Epidermal melanocyte (primary cell): ENCODE results near the gene ANKRD11.

Experiments used
- DNase-seq: peaks from one replicate; pipeline ENCODE4 v3.0.0; 2011; ENCODE audit warnings: low spot score; ENCODE audit not compliant: insufficient read length

ANKRD11 gene

DNA sequence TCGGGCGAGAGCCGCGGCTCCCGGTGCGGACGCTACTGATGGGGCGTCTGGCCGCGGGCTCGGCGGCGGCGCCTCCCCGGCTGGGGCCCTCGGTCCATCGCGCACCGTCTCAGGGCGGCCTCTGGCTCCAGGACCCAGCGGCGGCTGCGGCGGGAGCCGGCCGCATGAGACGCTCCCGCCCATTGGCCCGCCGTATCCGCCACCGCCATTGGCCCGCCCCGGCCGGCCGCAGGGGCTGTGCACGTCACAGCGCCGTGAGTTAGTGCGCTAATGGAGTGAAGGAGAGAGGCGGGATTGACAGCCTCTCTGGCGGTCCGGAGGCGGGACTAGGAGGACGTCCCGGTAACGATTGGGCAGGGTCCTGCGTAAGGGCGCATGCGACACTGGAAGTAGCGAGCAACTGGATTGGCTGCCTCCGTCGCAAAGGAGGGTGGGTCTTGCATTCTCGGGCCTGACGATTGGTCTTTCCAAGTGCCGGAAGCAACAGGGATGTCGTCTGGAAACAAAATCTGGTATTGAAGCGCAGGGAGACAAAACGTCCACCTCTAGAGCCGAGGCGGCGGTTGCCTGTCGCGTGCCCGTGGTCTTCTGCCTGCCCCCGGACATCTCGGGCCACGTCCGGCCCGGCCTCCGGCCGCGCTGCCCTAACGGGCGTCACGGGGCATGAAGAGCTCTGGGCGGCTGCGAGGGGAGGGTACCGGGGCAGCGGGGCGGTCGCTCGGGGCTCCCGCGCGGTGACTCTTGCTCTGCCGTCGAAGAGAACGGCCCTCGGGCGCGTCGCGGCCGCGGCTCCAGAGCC, at the start of gene ANKRD11:
TSS of gene ANKRD11 (minus strand) at position 123 of the 799 bp plus-strand sequence. CDS start 173,542 bp downstream, outside the sequence.
- DNase-seq = peak; percentile 98

DNA sequence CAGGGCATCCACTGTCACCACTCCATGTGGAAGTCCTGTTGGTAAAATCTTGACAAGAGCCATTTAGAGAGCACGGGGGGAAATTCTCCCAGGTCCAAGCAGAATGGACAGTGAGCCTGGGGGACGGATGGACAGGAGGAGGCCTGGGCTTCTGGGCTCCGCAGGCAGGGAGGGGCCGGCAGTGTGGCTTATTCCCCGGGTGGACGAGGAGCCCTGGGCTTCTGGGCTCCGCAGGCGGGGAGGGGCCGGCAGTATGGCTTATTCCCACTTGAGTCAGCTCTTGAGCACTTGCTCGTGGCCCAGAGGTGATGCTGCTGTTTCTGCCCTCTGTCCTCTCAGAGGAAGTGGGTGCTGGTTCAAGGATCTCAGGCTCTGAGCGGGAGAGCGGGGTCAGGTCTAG, 47.9 kb upstream of the ANKRD11 start:
- DNase-seq = no peak

DNA sequence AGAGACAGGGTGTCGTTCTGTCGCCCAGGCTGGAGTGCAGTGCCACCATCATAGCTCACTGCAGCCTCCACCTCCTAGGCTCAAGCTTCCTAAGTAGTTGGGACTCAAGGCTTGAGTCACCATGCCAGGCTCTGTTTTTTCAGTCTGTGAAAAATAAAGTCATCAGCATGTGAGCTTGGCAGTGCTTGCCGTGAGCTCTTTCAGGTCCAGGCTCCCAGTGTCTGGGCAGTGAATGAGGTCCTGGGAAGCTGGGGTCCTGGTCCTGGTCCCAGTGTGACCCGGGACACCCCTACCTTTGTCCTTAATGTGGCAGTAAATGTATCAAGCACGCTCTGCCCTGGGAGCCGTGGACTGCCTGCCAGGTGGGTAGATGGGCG, 47.2 kb upstream of the ANKRD11 start:
- no peak for DNase-seq

DNA sequence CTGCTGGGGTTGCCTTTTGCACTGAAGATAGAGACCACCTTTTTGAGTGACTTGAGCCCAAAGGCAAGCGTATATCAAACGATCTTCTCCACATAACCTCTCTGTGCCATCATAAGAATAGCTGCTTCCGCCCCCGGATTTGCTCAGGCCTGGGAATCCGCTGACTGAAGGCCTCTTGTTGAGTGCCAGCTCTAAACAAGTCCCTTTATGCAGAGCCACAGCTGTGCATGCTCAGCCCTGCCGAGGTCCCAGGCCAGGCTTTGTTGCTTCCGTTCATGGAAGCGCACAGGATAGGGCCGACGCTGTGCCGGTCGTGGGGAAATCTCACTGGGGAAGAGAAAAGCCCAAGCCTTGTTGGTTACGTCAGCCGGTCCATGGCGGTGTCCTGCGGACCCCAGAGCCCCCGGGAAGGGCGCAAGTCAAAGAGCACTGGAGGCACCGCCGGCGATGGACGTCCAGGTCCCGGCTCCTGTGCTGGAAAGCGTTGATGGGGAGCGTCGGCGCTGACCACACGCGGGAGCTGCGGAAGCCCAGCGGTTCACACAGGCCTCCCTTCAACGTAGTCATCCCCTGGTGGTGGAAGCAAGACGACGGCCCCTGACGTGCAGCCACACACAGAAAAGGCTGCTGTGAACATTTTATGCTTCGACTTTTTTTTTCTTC, 46.7 kb upstream of the ANKRD11 start:
- no peak for DNase-seq

DNA sequence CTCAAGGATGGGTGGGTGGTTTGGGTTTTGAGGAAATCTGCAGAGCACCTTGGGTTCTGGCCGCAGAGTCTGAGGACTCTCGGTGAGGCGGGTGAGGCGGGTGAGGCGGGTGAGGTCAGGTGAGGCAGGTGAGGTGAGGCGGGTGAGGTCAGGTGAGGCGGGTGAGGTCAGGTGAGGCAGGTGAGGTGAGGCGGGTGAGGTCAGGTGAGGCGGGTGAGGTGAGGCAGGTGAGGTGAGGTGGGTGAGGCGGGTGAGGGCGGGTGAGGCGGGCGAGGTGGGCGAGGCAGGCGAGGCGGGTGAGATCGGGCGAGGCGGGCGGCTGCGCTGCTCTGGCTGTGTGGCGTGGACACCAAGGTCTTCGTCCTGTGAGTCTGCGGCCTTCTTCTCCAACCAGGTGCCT, 46.0 kb upstream of the ANKRD11 start:
- DNase-seq = no peak

DNA sequence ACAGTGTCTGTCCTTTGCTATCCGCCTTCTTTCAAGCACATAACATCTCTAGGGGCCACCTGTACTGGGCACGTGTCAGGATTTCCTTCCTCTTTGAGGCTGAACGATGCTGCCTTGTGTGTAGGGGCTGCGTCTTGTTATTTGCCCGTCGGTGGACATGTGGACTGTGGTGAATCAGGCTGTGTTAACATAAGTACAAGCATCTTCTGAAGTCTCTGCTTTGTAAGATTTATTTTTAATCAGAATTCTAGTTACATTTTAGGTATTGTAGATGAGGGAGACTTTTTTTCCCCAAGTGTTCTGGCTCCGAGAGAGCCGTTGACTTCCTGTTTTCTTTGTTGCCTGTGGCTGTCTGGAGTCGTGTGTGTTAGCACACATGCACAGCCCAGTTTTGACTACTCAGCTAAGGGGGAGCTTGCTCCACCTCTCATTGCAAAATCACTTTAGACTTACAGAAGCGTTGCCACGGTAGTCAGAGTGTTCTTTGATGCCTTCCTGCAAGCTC, 43.9 kb upstream of the ANKRD11 start:
- no peak for DNase-seq

DNA sequence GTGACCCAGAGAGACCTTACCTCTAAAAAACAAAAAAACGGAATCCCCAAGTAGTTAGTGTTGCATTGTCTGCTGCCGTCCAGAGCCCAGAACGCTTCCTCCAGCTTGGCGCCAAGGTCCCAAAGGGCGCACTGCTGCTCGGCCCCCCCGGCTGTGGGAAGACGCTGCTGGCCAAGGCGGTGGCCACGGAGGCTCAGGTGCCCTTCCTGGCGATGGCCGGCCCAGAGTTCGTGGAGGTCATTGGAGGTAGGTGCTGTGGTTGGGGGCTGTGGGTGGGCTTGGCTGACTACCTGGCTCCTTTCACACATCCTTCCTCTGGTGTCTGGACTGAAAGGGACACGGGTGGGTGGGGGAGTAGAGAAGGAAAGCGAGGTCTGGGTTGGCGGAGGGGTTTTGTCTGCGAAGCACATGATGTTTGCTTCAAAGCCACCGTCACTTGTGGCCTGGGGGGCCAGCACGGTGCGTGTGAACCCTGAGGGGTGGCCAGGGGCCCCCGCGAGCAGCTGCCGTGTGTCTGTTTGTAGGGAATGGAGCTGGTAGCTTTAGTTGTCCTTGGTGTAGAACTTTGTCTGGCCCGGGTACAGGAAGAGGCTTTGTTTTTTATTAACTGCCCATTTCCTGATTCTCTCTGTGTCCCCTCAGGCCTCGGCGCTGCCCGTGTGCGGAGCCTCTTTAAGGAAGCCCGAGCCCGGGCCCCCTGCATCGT, 41.6 kb upstream of the ANKRD11 start:
- no peak for DNase-seq

DNA sequence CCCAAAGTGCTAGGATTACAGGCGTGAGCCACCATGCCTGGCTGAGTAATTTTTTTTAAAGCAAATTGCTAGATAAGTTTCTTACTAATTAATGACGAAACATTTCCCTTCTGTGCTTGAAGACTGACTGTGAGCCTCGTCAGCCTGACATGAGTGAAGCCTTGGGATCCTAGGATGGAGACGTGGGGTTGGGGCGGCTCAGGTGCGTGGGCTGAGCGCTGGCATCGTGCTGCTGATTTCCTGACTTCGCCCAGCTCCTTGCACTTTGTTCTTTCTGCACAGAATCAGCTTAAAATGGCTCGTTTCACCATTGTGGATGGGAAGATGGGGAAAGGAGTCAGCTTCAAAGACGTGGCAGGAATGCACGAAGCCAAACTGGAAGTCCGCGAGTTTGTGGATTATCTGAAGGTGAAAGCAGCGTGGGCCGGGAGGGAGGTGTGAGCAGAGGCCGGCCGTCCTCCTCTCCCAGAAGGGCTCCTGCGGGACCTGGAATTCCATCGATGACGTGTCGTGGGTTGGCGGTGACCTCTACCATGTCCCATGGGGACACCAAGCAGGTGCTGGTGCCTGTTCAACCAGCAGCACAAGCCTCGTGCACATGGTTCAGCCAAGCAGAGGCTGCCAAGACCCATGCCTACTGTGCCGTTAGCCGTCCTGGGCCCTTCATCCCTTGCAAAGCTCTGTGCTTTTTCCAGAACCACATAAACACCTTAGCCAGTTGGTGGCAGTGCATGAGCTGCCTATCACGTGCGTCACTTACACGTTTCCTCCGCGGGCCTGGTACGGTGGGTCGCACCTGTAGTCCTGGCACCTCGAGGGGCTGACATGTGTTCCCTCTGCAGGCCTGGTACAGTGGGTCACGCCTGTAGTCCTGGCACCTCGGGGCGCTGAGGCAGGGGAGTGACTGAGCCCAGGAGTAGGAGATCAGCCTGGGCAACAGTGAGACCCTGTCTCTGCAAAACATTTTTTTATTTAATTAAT, 40.3 kb upstream of the ANKRD11 start:
- DNase-seq = no peak

GRCh38 chr16:89529097-89529496, 38.7 kb upstream of the ANKRD11 start:
- no peak for DNase-seq

GRCh38 chr16:89525146-89525913, 35.0 kb upstream of the ANKRD11 start:
- DNase-seq = no peak

DNA sequence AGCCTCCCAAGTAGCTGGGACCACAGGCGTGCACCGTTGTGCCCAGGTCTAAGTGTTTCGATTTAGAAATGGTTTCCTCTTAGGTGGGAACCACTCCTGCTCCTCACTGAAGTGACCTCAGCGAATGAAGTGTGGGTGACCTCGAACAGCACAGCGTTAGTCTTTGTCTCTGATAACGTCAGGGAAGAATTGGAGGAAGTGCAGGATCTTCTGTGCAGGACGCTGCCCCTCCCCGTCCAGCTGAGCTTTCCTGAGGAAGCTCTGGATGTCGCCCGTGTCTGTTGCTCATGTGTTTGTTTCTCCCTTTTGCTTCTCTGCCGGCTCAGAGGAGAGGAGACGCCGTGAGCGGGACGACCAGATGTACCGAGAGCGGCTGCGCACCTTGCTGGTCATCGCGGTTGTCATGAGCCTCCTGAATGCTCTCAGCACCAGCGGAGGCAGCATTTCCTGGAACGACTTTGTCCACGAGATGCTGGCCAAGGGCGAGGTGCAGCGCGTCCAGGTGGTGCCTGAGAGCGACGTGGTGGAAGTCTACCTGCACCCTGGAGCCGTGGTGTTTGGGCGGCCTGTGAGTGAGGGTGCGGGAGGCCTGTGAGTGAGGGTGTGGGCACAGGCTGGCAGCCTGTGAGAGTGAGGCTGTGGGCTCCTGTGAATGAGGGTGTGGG, 33.5 kb upstream of the ANKRD11 start:
- DNase-seq = no peak

DNA sequence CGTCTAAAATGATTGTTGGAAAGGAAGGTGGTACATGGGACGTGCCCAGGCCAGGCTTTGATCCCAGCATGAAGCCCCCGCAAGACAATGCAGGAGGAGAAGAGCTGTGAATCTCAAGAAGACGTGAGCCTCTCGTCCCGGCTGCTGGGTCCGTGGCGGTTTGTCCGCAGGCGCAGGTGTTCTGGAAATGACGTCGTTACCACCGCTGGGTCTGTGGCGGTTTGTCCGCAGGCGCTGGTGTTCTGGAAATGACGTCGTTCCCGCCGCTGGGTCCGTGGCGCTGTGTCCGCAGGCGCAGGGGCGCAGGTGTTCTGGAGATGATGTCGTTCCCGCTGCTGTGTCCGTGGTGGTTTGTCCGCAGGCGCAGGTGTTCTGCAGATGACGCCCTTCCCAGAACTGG, 31.9 kb upstream of the ANKRD11 start:
- DNase-seq = no peak

GRCh38 chr16:89519881-89520280, 29.5 kb upstream of the ANKRD11 start:
- no peak for DNase-seq

- DNase-seq = no peak
Measured at GRCh38 chr16:89517128-89517527, 26.8 kb upstream of the ANKRD11 start.

DNA sequence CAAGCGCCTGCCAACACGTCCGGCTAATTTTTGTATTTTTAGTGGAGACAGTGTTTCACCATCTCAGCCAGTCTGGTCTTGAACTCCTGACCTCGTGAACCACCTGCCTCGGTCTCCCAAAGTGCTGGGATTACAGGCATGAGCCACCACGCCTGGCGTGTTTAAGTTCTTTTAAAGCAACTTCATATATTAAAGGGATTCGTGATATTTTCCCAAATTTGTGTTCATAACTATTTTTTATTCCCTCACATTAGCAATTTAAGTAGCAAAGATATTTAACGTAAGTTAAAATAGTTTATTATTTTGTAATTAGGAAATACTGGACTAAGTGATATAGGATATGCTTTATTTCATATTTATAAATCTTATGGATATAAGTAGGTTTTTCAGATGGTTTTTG, 22.1 kb upstream of the ANKRD11 start:
- no peak for DNase-seq

DNA sequence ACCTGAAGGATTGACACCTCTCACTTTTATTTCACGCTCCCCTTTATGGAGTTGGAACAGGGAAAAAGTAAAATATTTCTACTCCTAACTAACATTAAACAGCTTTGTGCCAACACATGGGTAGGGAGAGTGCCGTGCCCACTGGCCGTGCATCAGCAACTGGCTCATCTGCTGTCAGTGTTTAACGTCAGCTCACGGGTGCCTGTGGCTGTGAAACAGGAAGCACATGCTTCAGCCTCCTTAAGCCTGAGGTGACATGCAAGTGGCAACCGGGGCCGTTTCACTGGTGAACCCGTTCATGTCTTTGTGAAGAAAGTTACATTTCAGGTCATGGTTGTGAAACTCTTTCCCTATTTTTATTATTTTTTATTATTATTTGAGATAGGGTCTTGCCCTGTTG, 21.0 kb upstream of the ANKRD11 start:
- DNase-seq = peak; percentile 5

- DNase-seq = no peak
Measured at GRCh38 chr16:89510526-89510925, 20.2 kb upstream of the ANKRD11 start.

- peak; percentile 95 for DNase-seq
Measured at GRCh38 chr16:89507834-89508590, 17.7 kb upstream of the ANKRD11 start, which contains the start of gene SPG7. Gene SPG7, plus strand, starts transcription at chr16:89508403. Its CDS starts 15 bp downstream, at chr16:89508418.
